ENCODE measurements around the gene CELSR2. TPM values are rescaled to one million over a fixed set of nuclear protein-coding genes. Genes with fewer than 3 reads are reported as not detected.

Gene CELSR2
- total RNA-seq, 1 donor from 2014 or later, result 38.7 TPM

DNA sequence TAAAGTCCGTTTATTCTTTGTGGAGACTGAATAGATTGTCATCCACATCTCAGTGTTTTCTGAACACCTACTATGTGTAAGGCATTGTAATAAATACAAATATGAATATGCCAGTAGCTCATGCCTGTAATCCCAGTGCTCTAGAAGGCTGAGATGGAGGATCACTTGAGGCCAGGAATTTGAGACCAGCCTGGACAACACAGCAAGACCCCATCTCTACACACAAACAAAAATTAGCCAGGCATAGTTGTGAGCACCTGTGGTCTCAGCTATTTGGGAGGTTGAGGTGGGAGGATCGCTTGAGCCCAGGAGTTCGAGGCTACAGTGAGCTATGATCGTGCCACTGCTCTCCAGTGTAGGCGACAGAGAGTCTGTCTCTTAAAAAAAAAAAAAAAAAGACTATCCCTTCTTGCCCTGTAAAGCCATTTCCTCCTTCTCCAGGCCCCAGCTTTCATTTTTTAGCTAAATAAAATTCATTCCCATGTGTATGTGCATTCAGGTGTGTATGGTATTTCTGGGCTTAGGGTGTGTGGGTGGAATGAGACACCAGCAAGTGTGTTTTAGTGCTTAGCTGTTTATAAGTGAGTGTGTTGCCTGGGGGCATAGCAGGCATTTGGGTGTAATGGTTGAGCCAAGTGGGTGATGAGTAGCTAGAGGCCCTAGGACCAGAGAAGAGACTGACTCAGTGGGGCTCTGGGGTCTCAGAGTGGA lies 7.8 kb downstream of the CELSR2 start:
- Mint-ChIP-seq H3K27me3 (no peaks in the 10 kb centered on the region), H3K36me3 (ENCODE audit: insufficient read depth) (peaks cover 11% of the 10 kb centered on the region), H3K27ac (no peak overlapping the region), H3K4me3 (ENCODE audit: low read depth) (no peak overlapping the region), H3K4me1 (ENCODE audit: low read depth) (peaks cover 28% of the 10 kb centered on the region), H3K9me3 (ENCODE audit: low read depth) (no peaks in the 10 kb centered on the region)
- TF ChIP-seq, protein P1, sequence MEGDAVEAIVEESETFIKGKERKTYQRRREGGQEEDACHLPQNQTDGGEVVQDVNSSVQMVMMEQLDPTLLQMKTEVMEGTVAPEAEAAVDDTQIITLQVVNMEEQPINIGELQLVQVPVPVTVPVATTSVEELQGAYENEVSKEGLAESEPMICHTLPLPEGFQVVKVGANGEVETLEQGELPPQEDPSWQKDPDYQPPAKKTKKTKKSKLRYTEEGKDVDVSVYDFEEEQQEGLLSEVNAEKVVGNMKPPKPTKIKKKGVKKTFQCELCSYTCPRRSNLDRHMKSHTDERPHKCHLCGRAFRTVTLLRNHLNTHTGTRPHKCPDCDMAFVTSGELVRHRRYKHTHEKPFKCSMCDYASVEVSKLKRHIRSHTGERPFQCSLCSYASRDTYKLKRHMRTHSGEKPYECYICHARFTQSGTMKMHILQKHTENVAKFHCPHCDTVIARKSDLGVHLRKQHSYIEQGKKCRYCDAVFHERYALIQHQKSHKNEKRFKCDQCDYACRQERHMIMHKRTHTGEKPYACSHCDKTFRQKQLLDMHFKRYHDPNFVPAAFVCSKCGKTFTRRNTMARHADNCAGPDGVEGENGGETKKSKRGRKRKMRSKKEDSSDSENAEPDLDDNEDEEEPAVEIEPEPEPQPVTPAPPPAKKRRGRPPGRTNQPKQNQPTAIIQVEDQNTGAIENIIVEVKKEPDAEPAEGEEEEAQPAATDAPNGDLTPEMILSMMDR (IDR thresholded peaks at IDR 0.05; ENCODE audit: unreplicated experiment), result no peak
- no peak for DNase-seq (ENCODE audit: low spot score, unreplicated experiment)

DNA sequence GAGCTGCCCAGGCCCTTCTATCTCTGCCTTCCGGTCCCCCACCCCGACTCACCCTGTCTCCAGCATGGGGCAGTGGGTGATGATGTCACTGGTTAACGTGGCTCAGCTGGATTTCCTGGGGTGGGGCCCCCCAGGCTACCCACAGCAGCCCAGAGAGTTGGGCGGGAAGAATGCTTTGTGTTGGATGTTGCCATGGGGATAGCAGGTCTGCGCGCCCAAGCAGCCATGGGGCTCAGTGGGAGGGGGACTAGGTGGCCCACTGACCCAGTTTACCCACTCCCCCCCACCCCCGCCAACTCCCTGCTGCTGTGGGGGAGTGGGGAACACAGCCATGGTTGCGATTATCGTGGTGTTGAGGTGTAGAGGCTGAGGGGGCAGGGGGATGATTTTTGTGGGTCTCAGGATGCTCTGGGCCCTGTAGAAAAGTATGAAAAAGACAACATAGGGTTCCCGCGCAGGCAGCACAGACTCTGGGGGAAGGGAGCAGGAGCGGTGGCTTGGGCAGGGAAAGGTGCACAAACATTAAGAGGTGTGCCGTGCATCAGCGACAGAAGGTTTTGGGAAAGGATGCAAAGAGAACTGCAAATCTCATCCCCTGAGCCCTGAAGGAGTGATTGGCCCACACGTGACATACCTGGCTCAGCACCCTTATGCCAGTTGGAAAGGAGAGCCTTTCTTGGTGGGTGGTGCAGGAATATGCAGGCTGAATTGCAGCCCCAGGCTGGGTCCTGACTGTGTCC lies 8.5 kb downstream of the CELSR2 start:
- H3K27ac Mint-ChIP-seq, result no peak overlapping the region
- H3K9me3 Mint-ChIP-seq (ENCODE audit: low read depth), result no peaks in the 10 kb centered on the region
- H3K4me3 Mint-ChIP-seq (ENCODE audit: low read depth), result no peak overlapping the region
- peaks cover 25% of the 10 kb centered on the region for H3K4me1 Mint-ChIP-seq (ENCODE audit: low read depth)
- no peaks in the 10 kb centered on the region for H3K27me3 Mint-ChIP-seq
- TF ChIP-seq, protein P1 (IDR thresholded peaks at IDR 0.05; ENCODE audit: unreplicated experiment), result no peak
- H3K36me3 Mint-ChIP-seq (ENCODE audit: insufficient read depth), result peaks cover 5% of the 10 kb centered on the region
- no peak for DNase-seq (ENCODE audit: low spot score, unreplicated experiment)

DNA sequence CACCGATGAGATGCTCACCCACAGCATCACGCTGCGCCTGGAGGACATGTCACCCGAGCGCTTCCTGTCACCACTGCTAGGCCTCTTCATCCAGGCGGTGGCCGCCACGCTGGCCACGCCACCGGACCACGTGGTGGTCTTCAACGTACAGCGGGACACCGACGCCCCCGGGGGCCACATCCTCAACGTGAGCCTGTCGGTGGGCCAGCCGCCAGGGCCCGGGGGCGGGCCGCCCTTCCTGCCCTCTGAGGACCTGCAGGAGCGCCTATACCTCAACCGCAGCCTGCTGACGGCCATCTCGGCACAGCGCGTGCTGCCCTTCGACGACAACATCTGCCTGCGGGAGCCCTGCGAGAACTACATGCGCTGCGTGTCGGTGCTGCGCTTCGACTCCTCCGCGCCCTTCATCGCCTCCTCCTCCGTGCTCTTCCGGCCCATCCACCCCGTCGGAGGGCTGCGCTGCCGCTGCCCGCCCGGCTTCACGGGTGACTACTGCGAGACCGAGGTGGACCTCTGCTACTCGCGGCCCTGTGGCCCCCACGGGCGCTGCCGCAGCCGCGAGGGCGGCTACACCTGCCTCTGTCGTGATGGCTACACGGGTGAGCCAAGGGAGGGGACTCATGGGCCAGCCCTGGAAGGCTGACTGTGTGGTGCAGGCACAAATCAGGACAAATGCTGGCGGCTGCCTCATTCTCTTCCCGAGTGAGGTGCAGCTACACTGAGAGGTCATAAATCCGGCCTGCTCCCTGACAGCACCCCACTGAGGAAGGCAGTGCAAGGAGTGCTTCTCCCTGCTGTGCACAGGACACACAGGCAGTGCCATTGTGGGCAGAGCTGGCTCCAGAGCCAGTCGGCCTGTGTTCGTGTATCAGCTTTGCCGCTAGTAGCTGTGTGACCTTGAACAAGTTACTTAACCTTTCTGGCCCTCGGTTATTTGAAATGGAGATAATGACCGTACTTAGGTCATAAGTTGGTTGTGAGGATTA lies 9.4 kb downstream of the CELSR2 start:
- no peak overlapping the region for H3K27ac Mint-ChIP-seq
- TF ChIP-seq, protein P1 (IDR thresholded peaks at IDR 0.05; ENCODE audit: unreplicated experiment), result no peak
- peaks cover 19% of the 10 kb centered on the region for H3K4me1 Mint-ChIP-seq (ENCODE audit: low read depth)

DNA sequence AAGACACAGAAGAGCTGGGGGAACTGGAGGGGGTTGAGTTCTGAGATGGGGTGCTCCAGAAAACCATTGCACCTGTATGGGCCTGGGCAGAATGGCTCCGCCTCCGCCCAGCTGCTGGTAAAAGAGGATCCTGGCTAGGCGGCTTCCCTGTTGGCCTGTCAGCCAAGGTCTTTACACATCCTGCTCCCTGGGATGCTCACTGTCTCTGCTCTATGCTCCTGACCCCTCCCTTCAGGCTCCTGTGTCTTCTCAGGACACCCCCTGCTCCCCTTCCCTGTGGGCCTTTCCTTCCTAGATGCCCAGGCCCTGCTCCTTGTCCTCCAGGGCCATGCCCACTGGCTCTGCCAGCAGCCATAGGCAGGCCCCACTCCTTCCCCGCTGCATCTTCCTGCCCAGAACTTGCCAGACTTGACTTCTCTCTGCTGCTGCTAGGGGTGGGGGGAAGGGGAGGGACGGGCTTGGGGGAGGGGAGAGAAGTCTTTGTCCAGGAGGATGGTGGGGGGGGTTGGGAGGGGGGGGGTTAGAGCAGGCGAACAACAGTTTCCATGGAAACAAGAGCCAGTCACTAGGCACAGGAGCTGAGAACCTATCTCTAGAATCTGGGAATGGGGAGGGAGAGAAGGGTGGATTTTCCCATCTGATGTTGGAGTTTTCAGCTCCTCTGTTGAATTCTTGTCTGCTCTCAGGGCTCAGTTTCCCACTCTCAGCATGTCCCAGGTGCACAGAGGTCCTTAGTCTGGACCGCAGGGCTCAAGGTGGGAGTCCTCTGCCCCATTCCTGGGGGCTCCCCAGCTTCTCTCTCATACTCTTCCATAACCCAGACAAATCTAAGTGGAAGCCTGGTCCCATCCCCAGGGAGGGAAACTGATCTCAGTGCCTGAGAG lies 10.6 kb downstream of the CELSR2 start:
- Mint-ChIP-seq H3K4me1 (ENCODE audit: low read depth) (peaks cover 13% of the 10 kb centered on the region), H3K27ac (peak overlapping the region; percentile 56), H3K27me3 (no peaks in the 10 kb centered on the region), H3K9me3 (ENCODE audit: low read depth) (no peaks in the 10 kb centered on the region), H3K36me3 (ENCODE audit: insufficient read depth) (peaks cover 9% of the 10 kb centered on the region), H3K4me3 (ENCODE audit: low read depth) (no peak overlapping the region)
- TF ChIP-seq, protein P1 (IDR thresholded peaks at IDR 0.05; ENCODE audit: unreplicated experiment), result no peak
- no peak for DNase-seq (ENCODE audit: low spot score, unreplicated experiment)

More for the DNA sequence above, 9.4 kb downstream of the CELSR2 start:
- no peak for DNase-seq (ENCODE audit: low spot score, unreplicated experiment)
- Mint-ChIP-seq H3K36me3 (ENCODE audit: insufficient read depth) (peaks cover 8% of the 10 kb centered on the region), H3K9me3 (ENCODE audit: low read depth) (no peaks in the 10 kb centered on the region), H3K4me3 (ENCODE audit: low read depth) (no peak overlapping the region), H3K27me3 (no peaks in the 10 kb centered on the region)

All from progenitor cell of endocrine pancreas (in vitro differentiated cells).